IMR-90 (cell line): Measurements from ENCODE around the gene GTPBP4. TPM values are rescaled to one million over a fixed set of nuclear protein-coding genes. Genes with fewer than 3 reads are reported as not detected.

Experiments used
- ATAC-seq: fragments of 200-7000 bp; cut with Tn5 transposase; 2 replicates; pipeline ENCODE4 v1.9.1; 2020; ENCODE audit warnings: low read depth, mild to moderate bottlenecking, moderate library complexity
- BruUV-seq: library from RNA; stranded (reverse); fragments of 400-500 nt; replicated peaks from 2 replicates; lab custom pipeline; 2021; lab: Mats Ljungman, UMichigan
- CTCF ChIA-PET: fragments of 300-600 bp; formaldehyde crosslinking; extraction: SDS; loops from one replicate; lab custom pipeline; 2021; ENCODE audit warnings: antibody characterized with exemption; lab: Yijun Ruan, JAX
- POLR2A ChIA-PET: fragments of 300-600 bp; sonication (Branson Sonifier 250); formaldehyde crosslinking; loops from one replicate; lab custom pipeline; 2022; ENCODE audit warnings: antibody characterized with exemption; ENCODE audit not compliant: unreplicated experiment; lab: Charles Lee
- DNase-seq: peaks from one replicate; pipeline ENCODE4 v3.0.0; 2013
- H2AFZ ChIP-seq: replicated peaks from 2 replicates; pipeline ENCODE3; 2013; ENCODE audit warnings: low read length, mild to moderate bottlenecking; ENCODE audit not compliant: poor library complexity
- H2AK5ac ChIP-seq: 2 replicates; pipeline ENCODE4 v1.6.1; 2013; ENCODE audit warnings: low read depth, low read length, inconsistent platforms
- H2AK9ac ChIP-seq: replicated peaks from 2 replicates; pipeline ENCODE3; 2013; ENCODE audit warnings: mild to moderate bottlenecking, low read depth, low read length, moderate library complexity; ENCODE audit not compliant: poor library complexity
- H2BK120ac ChIP-seq: 2 replicates; pipeline ENCODE4 v1.6.1; 2013; ENCODE audit warnings: low read depth, low read length, inconsistent platforms
- H2BK15ac ChIP-seq: 3 replicates; pipeline ENCODE4 v1.6.1; 2013; ENCODE audit warnings: low read depth, low read length, inconsistent platforms
- H2BK20ac ChIP-seq: 2 replicates; pipeline ENCODE4 v1.6.1; 2013; ENCODE audit warnings: low read depth, mild to moderate bottlenecking, inconsistent platforms, low read length, moderate library complexity
- H2BK5ac ChIP-seq: 2 replicates; pipeline ENCODE4 v1.6.1; 2013; ENCODE audit warnings: mild to moderate bottlenecking, low read depth, low read length, inconsistent platforms; ENCODE audit not compliant: poor library complexity, severe bottlenecking
- H3K14ac ChIP-seq: replicated peaks from 2 replicates; pipeline ENCODE4 v1.6.1; 2013; ENCODE audit warnings: low read depth, low read length, inconsistent platforms
- H3K18ac ChIP-seq: 2 replicates; pipeline ENCODE4 v1.6.1; 2013; ENCODE audit warnings: low read depth, low read length, control low read depth
- H3K23ac ChIP-seq: 2 replicates; pipeline ENCODE4 v1.6.1; 2013; ENCODE audit warnings: low read depth, low read length, inconsistent platforms
- H3K27ac ChIP-seq: 2 replicates; pipeline ENCODE4 v1.5.1; 2013; ENCODE audit warnings: mild to moderate bottlenecking, control low read depth, low read length; ENCODE audit not compliant: insufficient read depth
- H3K27me3 ChIP-seq: 2 replicates; pipeline ENCODE4 v1.6.1; 2013; ENCODE audit warnings: low read length; ENCODE audit not compliant: control insufficient read depth, insufficient read depth
- H3K36me3 ChIP-seq: 2 replicates; pipeline ENCODE4 v1.6.1; 2013; ENCODE audit warnings: low read length, mixed read lengths; ENCODE audit not compliant: control insufficient read depth, insufficient read depth
- H3K4ac ChIP-seq: 2 replicates; pipeline ENCODE4 v1.6.1; 2013; ENCODE audit warnings: low read depth, low read length, inconsistent platforms
- H3K4me1 ChIP-seq: 2 replicates; pipeline ENCODE4 v1.6.1; 2013; ENCODE audit warnings: low read length, mixed read lengths; ENCODE audit not compliant: control insufficient read depth, insufficient read depth
- H3K4me2 ChIP-seq: 2 replicates; pipeline ENCODE4 v1.6.1; 2013; ENCODE audit warnings: low read depth, mild to moderate bottlenecking, control low read depth, low read length, moderate library complexity
- H3K4me3 ChIP-seq: 2 replicates; pipeline ENCODE4 v1.5.1; 2013; ENCODE audit warnings: low read depth, mild to moderate bottlenecking, control low read depth, low read length, moderate library complexity; ENCODE audit not compliant: insufficient read depth
- H3K56ac ChIP-seq: 2 replicates; pipeline ENCODE4 v1.6.1; 2013; ENCODE audit warnings: low read length, inconsistent platforms; ENCODE audit not compliant: insufficient read depth; ENCODE audit errors: extremely low read depth
- H3K79me1 ChIP-seq, 2 experiments: 2 replicates each; pipeline ENCODE4 v1.6.1; 2013; ENCODE audit warnings: low read length in 2 of 2, inconsistent platforms in 1 of 2, low read depth in 1 of 2
- H3K9ac ChIP-seq: 2 replicates; pipeline ENCODE4 v1.6.1; 2013; ENCODE audit warnings: low read depth, low read length, control low read depth
- H3K9me1 ChIP-seq: 2 replicates; pipeline ENCODE4 v1.6.1; 2013; ENCODE audit warnings: low read length, inconsistent platforms; ENCODE audit not compliant: insufficient read depth
- H3K9me3 ChIP-seq: 2 replicates; pipeline ENCODE4 v1.6.1; 2013; ENCODE audit warnings: low read length; ENCODE audit not compliant: control insufficient read depth, insufficient read depth
- H4K20me1 ChIP-seq: 2 replicates; pipeline ENCODE4 v1.6.1; 2013; ENCODE audit warnings: low read length, inconsistent platforms; ENCODE audit not compliant: insufficient read depth
- H4K5ac ChIP-seq: 2 replicates; pipeline ENCODE4 v1.6.1; 2013; ENCODE audit warnings: mild to moderate bottlenecking, low read depth, low read length, control low read depth
- H4K8ac ChIP-seq, 2 experiments: 2 replicates each; pipeline ENCODE4 v1.6.1; 2013; ENCODE audit warnings: low read depth in 2 of 2, low read length in 2 of 2, control low read depth in 1 of 2, inconsistent platforms in 1 of 2
- H4K91ac ChIP-seq: 2 replicates; pipeline ENCODE4 v1.6.1; 2013; ENCODE audit warnings: low read depth, low read length, inconsistent platforms; ENCODE audit not compliant: insufficient read depth
- CEBPB ChIP-seq: IDR thresholded peaks from 2 replicates; pipeline ENCODE4 v1.6.1; 2012; ENCODE audit warnings: low read depth, low read length, improper control_type of control experiment
- RCOR1 ChIP-seq: IDR thresholded peaks from 2 replicates; pipeline ENCODE4 v1.6.1; 2012; ENCODE audit warnings: mild to moderate bottlenecking, low read length, improper control_type of control experiment; ENCODE audit not compliant: insufficient replicate concordance
- WGBS, 2 experiments: methylation state at CpG; one replicate each; pipeline versions ENCODE4 v1.1.5 to v1.1.7; 2013; ENCODE audit warnings: missing lambda C conversion rate in 2 of 2; ENCODE audit not compliant: insufficient read length in 1 of 2; ENCODE audit errors: extremely low coverage in 2 of 2; 5-methylcytosine and 5-hydroxymethylcytosine counted together
- dilution Hi-C: fragments of 300-500 bp; cut with HindIII; formaldehyde crosslinking; loops from one replicate; pipeline ENCODE4 v1.14.3; 2018; ENCODE audit warnings: low sequenced_read_pairs; ENCODE audit not compliant: unreplicated experiment
- in situ Hi-C: fragments of 300-500 bp; cut with MboI; formaldehyde crosslinking; loops from 3 replicates; pipeline ENCODE4 v1.14.3; 2019; ENCODE audit warnings: low sequenced_read_pairs, inconsistent platforms, mixed read lengths
- intact Hi-C: fragments of 100-400 bp; cut with micrococcal nuclease; formaldehyde crosslinking; loops from 2 replicates; pipeline ENCODE4 v1.10.0; 2022
- polyA plus RNA-seq, 3 experiments: library from polyadenylated mRNA; depleted of rRNA; stranded (reverse); fragments of >200 nt; gene quantifications; 2 replicates each; pipeline ENCODE4 v1.2.3, GENCODE V29; 2012; ENCODE audit warnings: low replicate concordance in 1 of 3
- total RNA-seq: library from RNA; depleted of rRNA; stranded (reverse); fragments of >200 nt; gene quantifications from 2 replicates; pipeline ENCODE4 v1.2.3, GENCODE V29; 2012

Gene GTPBP4
- total and polyA plus RNA-seq, 2 of the 4 experiments (the other 2 are of a cell fraction), result 46.2 to 48.6 TPM

GRCh38 chr10:969473-970150 lies 18.6 kb upstream of the GTPBP4 start:
- BruUV-seq, result no TSS peak
- Histone ChIP-seq H3K4me3 (no peak overlapping the region), H3K14ac (no peak overlapping the region), H4K91ac (no peak overlapping the region), H3K4me2 (no peak overlapping the region), H2BK5ac (no peak overlapping the region), H3K4me1 (peaks cover 9% of the 10 kb centered on the region), H3K27me3 (peaks cover 2% of the 10 kb centered on the region; the same call in 1 of the 2 replicates), H2AK9ac (no peak overlapping the region), H3K9me3 (no peaks in the 10 kb centered on the region), H4K20me1 (no peaks in the 10 kb centered on the region), H4K8ac (no peak overlapping the region), H3K9ac (no peak overlapping the region), H3K36me3 (no peaks in the 10 kb centered on the region), H3K23ac (no peak overlapping the region), H4K5ac (no peak overlapping the region), H2BK15ac (no peak overlapping the region), H3K18ac (no peak overlapping the region), H3K56ac (no peak overlapping the region), H3K79me1 (no peaks in the 10 kb centered on the region; a peak in 1 of 4 replicates), H2BK120ac (no peak overlapping the region), H3K4ac (no peak overlapping the region), H3K9me1 (no peaks in the 10 kb centered on the region), H2AFZ (no peak overlapping the region), H2BK20ac (no peak overlapping the region), H2AK5ac (no peak overlapping the region), H3K27ac (no peak overlapping the region)
- in situ Hi-C loops, result no loop called here
- TF ChIP-seq RCOR1 (no peak), CEBPB (0 out of 2 replicates have a peak, but pooled peaks have one; percentile 36)
- CTCF ChIA-PET, result no interaction called here
- intact Hi-C loops, result no loop called here
- POLR2A ChIA-PET, result no interaction called here
- dilution Hi-C loops, result no loop called here
- no peak for ATAC-seq
- 77% methylated on average over 9 of the region's 15 CpGs; no CpG with 5 or more reads in 1 of the 2 experiments for WGBS, 2 experiments
- DNase-seq, result no peak
